Pancreas (tissue), 10 donors: ENCODE results near the gene LAYN. TPM values are rescaled to one million over a fixed set of nuclear protein-coding genes. Genes with fewer than 3 reads are reported as not detected.

Experiments used
- ATAC-seq, 4 donors: fragments of 200-7000 bp; cut with Tn5 transposase; one replicate each; pipeline versions ENCODE4 v1.8.0 to v1.9.1; 2020; ENCODE audit warnings: mild to moderate bottlenecking in 4 of 4, moderate library complexity in 4 of 4
- DNase-seq, 6 donors: peaks; one replicate each; pipeline ENCODE4 v3.0.0-alpha.2; 2020
- FAIRE-seq: peaks from 2 replicates; lab custom pipeline; 2012; peaks lifted over from hg19 to GRCh38; lab: Jason Lieb, UNC
- H3K27ac ChIP-seq, 4 donors: fragments of 200-600 bp; sonication (generic); 1 replicate in 3 of 4; 2 replicates in 1 of 4; pipeline versions ENCODE4 v1.5.0 to v1.8.0; 2020
- H3K27me3 ChIP-seq, 4 donors: fragments of 200-600 bp; one replicate each; pipeline ENCODE4 v1.8.0; 2021
- H3K36me3 ChIP-seq, 3 donors: fragments of 200-600 bp; sonication (generic) in 1 of 3; one replicate each; pipeline versions ENCODE4 v1.5.0 to v1.8.0; 2020 to 2021
- H3K4me1 ChIP-seq, 3 donors: fragments of 200-600 bp; one replicate each; pipeline ENCODE4 v1.8.0; 2021
- H3K4me3 ChIP-seq, 4 donors: fragments of 200-600 bp; sonication (generic) in 2 of 4; one replicate each; pipeline versions ENCODE4 v1.5.0 to v1.8.0; 2020 to 2021
- H3K9me3 ChIP-seq, 4 donors: fragments of 200-600 bp; one replicate each; pipeline ENCODE4 v1.8.0; 2021
- WGBS, 2 donors: extraction: QIAGEN DNeasy Blood & Tissue Kit; methylation state at CpG; one replicate each; pipeline ENCODE4 v1.1.7; 2013; 5-methylcytosine and 5-hydroxymethylcytosine counted together
- intact Hi-C, 3 donors: fragments of 100-400 bp; cut with DNase I; formaldehyde crosslinking; loops; one replicate each; pipeline versions ENCODE4 v1.11.1 to v1.14.2; 2022
- polyA plus RNA-seq, 2 donors: library from polyadenylated mRNA; stranded (reverse); fragments of 200-250 nt; gene quantifications; one replicate each; pipeline ENCODE4 v1.2.3, GENCODE V29; 2013
- total RNA-seq, 6 donors: library from RNA; stranded (reverse); fragmentation: NEBNext Ultra II Directional in 4 of 6; extraction: Animal tissue kit (Norgen Biotek cat#: 25700) in 4 of 6; gene quantifications; one replicate each; pipeline versions ENCODE4 v1.2.1 to v1.2.4, GENCODE V29; 2021 to 2023
- TF ChIP-seq, protein P1 (sequence below), 4 donors: fragments of 200-600 bp; sonication (generic) in 3 of 4; IDR thresholded peaks; one replicate each; pipeline versions ENCODE4 v1.5.0 to v1.8.0; 2021; ENCODE audit warnings: antibody characterized with exemption in 4 of 4
- donor health status: healthy with polysubstance abuse.
- donor health status: DM: no; HTN: no; CAD: no; lungs with moderate emphysema.
- donor health status: DM: no; HTN: no; CAD: no.
- donor health status: control.
- donor health status: control.
- donor health status: Bipolar disorder and iron deficiency.
- donor health status: DM: yes; HTN: yes; CAD: no.
- donor health status: DM: no; HTN: no; CAD: no.
- donor health status: DM: no; HTN: no; CAD: no.
- donor health status: DM: yes; HTN: yes; CAD: no.

The LAYN gene
- total and polyA plus RNA-seq, 8 donors: 0.44 to 3.2 (median 1.1) TPM

DNA sequence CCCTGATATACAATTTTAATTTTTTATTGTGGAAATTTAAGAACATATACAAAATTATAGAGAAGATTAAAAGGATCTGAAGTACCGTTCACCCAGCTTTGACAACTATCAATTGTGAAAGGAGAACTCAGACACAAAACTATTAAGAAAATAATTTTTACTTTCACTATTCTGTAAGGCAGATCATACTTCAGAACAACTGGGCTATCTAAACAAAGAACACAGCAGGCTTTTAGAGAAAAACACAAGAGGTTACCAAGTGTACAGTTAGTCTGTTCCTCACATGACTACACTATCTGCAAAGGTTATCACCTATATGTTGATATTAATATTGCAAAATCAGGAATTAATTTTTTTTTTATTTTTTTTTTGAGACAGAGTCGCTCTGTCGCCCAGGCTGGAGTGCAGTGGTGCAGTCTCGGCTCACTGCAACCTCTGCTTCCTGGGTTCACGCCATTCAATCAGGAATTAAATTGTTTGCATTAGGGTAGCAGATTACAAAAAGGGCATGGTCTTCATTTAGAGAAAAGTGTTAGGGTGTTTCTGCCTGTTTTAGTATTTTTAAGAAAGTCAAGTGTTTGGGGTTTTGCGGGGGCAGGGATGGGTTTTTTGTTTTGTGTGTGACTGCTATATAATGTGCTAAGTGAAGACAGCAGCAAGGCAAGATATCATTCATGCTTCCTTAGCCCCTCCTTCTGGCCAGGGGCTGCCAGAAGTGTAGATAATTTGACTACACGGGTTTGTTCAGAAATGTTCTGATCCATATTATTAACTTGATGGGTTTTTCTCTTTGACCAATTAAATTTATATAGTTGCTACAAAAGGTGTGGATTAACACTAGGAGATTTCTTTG is 34.1 kb downstream of the LAYN start:
- peak overlapping the region in 1 of 4 donors; percentile 13 for H3K4me3 ChIP-seq
- TF ChIP-seq, protein P1, sequence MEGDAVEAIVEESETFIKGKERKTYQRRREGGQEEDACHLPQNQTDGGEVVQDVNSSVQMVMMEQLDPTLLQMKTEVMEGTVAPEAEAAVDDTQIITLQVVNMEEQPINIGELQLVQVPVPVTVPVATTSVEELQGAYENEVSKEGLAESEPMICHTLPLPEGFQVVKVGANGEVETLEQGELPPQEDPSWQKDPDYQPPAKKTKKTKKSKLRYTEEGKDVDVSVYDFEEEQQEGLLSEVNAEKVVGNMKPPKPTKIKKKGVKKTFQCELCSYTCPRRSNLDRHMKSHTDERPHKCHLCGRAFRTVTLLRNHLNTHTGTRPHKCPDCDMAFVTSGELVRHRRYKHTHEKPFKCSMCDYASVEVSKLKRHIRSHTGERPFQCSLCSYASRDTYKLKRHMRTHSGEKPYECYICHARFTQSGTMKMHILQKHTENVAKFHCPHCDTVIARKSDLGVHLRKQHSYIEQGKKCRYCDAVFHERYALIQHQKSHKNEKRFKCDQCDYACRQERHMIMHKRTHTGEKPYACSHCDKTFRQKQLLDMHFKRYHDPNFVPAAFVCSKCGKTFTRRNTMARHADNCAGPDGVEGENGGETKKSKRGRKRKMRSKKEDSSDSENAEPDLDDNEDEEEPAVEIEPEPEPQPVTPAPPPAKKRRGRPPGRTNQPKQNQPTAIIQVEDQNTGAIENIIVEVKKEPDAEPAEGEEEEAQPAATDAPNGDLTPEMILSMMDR (IDR thresholded peaks at IDR 0.05): no peak
- H3K9me3 ChIP-seq: no peaks in the 10 kb centered on the region
- DNase-seq: no peak
- H3K27ac ChIP-seq: no peak overlapping the region
- no peak for FAIRE-seq
- WGBS, 2 donors: 22 to 34% methylated on average over 7 of the region's 7 CpGs
- no peaks in the 10 kb centered on the region for H3K27me3 ChIP-seq
- peak; percentile 54 to 78 (median 68) for ATAC-seq
- H3K36me3 ChIP-seq: no peaks in the 10 kb centered on the region
- H3K4me1 ChIP-seq: peaks cover 0 to 4% (median 0%) of the 10 kb centered on the region in 3 donors
- intact Hi-C loops: no loop called here

DNA sequence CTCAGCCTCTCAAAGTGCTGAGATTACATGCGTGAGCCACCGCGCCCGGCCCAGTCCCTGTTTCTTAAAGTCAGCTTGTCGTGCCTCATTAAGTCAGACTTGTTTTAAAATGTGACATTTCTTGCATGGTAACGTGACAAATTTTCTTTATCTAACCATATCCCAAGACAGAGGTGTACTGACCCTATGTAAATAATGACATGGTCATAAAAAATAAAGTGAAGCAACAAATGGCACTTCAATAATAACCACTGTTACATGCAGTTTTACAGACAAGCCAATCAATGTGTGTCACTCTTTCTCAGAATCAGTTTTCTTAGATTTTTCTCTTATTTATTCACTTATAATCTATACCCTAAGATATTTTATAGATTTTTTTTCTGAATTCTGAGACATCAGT is 35.2 kb downstream of the LAYN start:
- H3K36me3 ChIP-seq: no peaks in the 10 kb centered on the region
- no peak overlapping the region for H3K4me3 ChIP-seq
- no peak overlapping the region for H3K27ac ChIP-seq
- no peaks in the 10 kb centered on the region for H3K27me3 ChIP-seq
- no peak for DNase-seq
- H3K4me1 ChIP-seq: peaks cover 0 to 4% (median 0%) of the 10 kb centered on the region in 3 donors
- intact Hi-C loops: no loop called here
- WGBS, 2 donors: 86 to 90% methylated on average over 6 of the region's 6 CpGs
- ATAC-seq: no peak
- FAIRE-seq: no peak
- H3K9me3 ChIP-seq: no peaks in the 10 kb centered on the region
- TF ChIP-seq, protein P1 (IDR thresholded peaks at IDR 0.05): no peak

- no peaks in the 10 kb centered on the region for H3K27me3 ChIP-seq
- no peaks in the 10 kb centered on the region for H3K9me3 ChIP-seq
- H3K36me3 ChIP-seq: no peaks in the 10 kb centered on the region
- TF ChIP-seq, protein P1 (IDR thresholded peaks at IDR 0.05): no peak
- DNase-seq: no peak
- no peak for FAIRE-seq
- peaks cover 0 to 4% (median 0%) of the 10 kb centered on the region in 3 donors for H3K4me1 ChIP-seq
- H3K4me3 ChIP-seq: no peak overlapping the region
- intact Hi-C loops: no loop called here
- WGBS, 2 donors: 84 to 87% methylated on average over 4 of the region's 4 CpGs
- no peak overlapping the region for H3K27ac ChIP-seq
- no peak for ATAC-seq
Observed at GRCh38 chr11:111577821-111578220, 37.3 kb downstream of the LAYN start.

GRCh38 chr11:111581341-111581740 is 40.8 kb downstream of the LAYN start:
- TF ChIP-seq, protein P1 (IDR thresholded peaks at IDR 0.05): no peak
- H3K4me3 ChIP-seq: no peak overlapping the region
- no peaks in the 10 kb centered on the region for H3K36me3 ChIP-seq
- H3K27me3 ChIP-seq: no peaks in the 10 kb centered on the region
- no peaks in the 10 kb centered on the region for H3K9me3 ChIP-seq
- no peak overlapping the region for H3K27ac ChIP-seq
- 100% methylated on average over 1 of the region's 1 CpG for WGBS, 2 donors
- FAIRE-seq: no peak
- intact Hi-C loops: no loop called here
- no peak for ATAC-seq
- DNase-seq: no peak
- no peaks in the 10 kb centered on the region for H3K4me1 ChIP-seq

DNA sequence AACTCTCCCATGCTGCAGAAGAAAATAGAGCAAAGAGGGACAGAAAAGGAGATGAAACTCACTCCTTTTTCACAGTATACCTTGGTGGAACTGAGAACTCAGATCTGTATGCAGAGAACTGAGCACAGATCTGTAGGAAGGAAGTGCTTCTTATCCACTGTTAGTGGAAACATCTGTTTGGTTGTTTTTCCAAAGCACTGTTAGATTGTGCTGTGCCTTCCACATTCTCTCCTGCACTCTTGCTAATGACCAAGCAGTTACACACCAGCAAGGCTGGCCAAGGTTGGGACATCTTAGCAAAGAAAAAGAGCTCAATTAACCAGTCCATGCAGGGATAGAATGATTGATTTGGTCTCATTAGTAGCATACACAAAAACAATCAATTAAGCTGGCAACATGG is 41.6 kb downstream of the LAYN start:
- TF ChIP-seq, protein P1 (IDR thresholded peaks at IDR 0.05): no peak
- no peak overlapping the region for H3K27ac ChIP-seq
- no peaks in the 10 kb centered on the region for H3K9me3 ChIP-seq
- no peak for FAIRE-seq
- intact Hi-C loops: no loop called here
- no peak for DNase-seq
- H3K36me3 ChIP-seq: no peaks in the 10 kb centered on the region
- H3K4me1 ChIP-seq: no peaks in the 10 kb centered on the region
- no peak for ATAC-seq
- no peaks in the 10 kb centered on the region for H3K27me3 ChIP-seq
- no peak overlapping the region for H3K4me3 ChIP-seq
